Vagina (tissue), 2 donors: ENCODE data around the gene CERT1. TPM values are rescaled to one million over a fixed set of nuclear protein-coding genes. Genes with fewer than 3 reads are reported as not detected.
A peak's percentile ranks its signal among the peaks of the same experiment; 100 is the strongest.

Experiments
- DNase-seq, 2 donors: peaks; one replicate each; pipeline ENCODE4 v3.0.0-alpha.2; 2017; ENCODE audit errors: extremely low spot score in 2 of 2
- H3K27ac ChIP-seq: fragments of 200-600 bp; sonication (generic); one replicate; pipeline ENCODE4 v1.5.1; 2019
- H3K27me3 ChIP-seq: fragments of 200-600 bp; sonication (generic); one replicate; pipeline ENCODE4 v1.5.1; 2019
- H3K36me3 ChIP-seq, 2 donors: fragments of 200-600 bp; sonication (generic); one replicate each; pipeline ENCODE4 v1.5.1; 2017 to 2019
- H3K4me1 ChIP-seq: fragments of 200-600 bp; sonication (generic); one replicate; pipeline ENCODE4 v1.5.1; 2019
- H3K4me3 ChIP-seq, 2 donors: fragments of 200-600 bp; sonication (generic); 1 replicate in 1 of 2; 2 replicates in 1 of 2; pipeline ENCODE4 v1.5.1; 2016 to 2019
- H3K9me3 ChIP-seq: fragments of 200-600 bp; sonication (generic); one replicate; pipeline ENCODE4 v1.5.1; 2019
- POLR2A ChIP-seq, 2 donors: fragments of 450-650 bp; IDR thresholded peaks; one replicate each; pipeline ENCODE4 v1.6.1; 2017; ENCODE audit warnings: antibody characterized with exemption in 2 of 2, mild to moderate bottlenecking in 2 of 2, moderate library complexity in 2 of 2
- POLR2AphosphoS5 ChIP-seq, 2 donors: sonication (generic); formaldehyde crosslinking; IDR thresholded peaks; one replicate each; pipeline ENCODE4 v1.9.0; 2017; ENCODE audit warnings: antibody characterized with exemption in 2 of 2, mild to moderate bottlenecking in 2 of 2, low read depth in 1 of 2; ENCODE audit not compliant: insufficient read depth in 1 of 2
- intact Hi-C: fragments of 100-400 bp; cut with DNase I; formaldehyde crosslinking; loops from one replicate; pipeline ENCODE4 v1.15.1; 2023
- total RNA-seq: library from RNA; depleted of rRNA; stranded (reverse); fragments of >200 nt; gene quantifications from one replicate; pipeline ENCODE4 v1.2.3, GENCODE V29; 2016
- TF ChIP-seq, protein P1 (sequence below), 3 experiments: fragments of 450-650 bp in 2 of 3; fragments of 200-600 bp in 1 of 3; sonication (generic) in 1 of 3; IDR thresholded peaks; one replicate each; pipeline ENCODE4 v1.5.1; 2017 to 2019; ENCODE audit warnings: antibody characterized with exemption in 3 of 3, mild to moderate bottlenecking in 2 of 3, moderate library complexity in 2 of 3

CERT1 gene
- total RNA-seq, 1 donor from 2014 or later, result 44.2 TPM

- Histone ChIP-seq H3K9me3 (no peaks in the 10 kb centered on the region), H3K4me3 (peak overlapping the region; percentile 97 to 98), H3K27ac (no peak overlapping the region), H3K27me3 (no peaks in the 10 kb centered on the region), H3K4me1 (peaks cover 25% of the 10 kb centered on the region), H3K36me3 (peaks cover 0 to 6% of the 10 kb centered on the region in 2 donors)
- no peak for DNase-seq
- TF ChIP-seq POLR2A (IDR thresholded peaks at IDR 0.05), result no peak
- TF ChIP-seq, protein P1, sequence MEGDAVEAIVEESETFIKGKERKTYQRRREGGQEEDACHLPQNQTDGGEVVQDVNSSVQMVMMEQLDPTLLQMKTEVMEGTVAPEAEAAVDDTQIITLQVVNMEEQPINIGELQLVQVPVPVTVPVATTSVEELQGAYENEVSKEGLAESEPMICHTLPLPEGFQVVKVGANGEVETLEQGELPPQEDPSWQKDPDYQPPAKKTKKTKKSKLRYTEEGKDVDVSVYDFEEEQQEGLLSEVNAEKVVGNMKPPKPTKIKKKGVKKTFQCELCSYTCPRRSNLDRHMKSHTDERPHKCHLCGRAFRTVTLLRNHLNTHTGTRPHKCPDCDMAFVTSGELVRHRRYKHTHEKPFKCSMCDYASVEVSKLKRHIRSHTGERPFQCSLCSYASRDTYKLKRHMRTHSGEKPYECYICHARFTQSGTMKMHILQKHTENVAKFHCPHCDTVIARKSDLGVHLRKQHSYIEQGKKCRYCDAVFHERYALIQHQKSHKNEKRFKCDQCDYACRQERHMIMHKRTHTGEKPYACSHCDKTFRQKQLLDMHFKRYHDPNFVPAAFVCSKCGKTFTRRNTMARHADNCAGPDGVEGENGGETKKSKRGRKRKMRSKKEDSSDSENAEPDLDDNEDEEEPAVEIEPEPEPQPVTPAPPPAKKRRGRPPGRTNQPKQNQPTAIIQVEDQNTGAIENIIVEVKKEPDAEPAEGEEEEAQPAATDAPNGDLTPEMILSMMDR (IDR thresholded peaks at IDR 0.05), result no peak
- TF ChIP-seq POLR2AphosphoS5 (IDR thresholded peaks at IDR 0.05; ENCODE audit: insufficient read depth in 1 of 2, low read depth in 1 of 2), result no peak
- intact Hi-C loops, result no loop called here
Observed at GRCh38 chr5:75338408-75338807, 173.0 kb downstream of the CERT1 start.

- peak overlapping the region; percentile 97 for H3K27ac ChIP-seq
- H3K4me1 ChIP-seq, result peaks cover 25% of the 10 kb centered on the region
- peak overlapping the region; percentile 97 to 98 for H3K4me3 ChIP-seq
- intact Hi-C loops, result no loop called here
- DNase-seq, result peak in 1 of 2 donors; percentile 89
- no peaks in the 10 kb centered on the region for H3K27me3 ChIP-seq
- H3K36me3 ChIP-seq, result no peaks in the 10 kb centered on the region
- H3K9me3 ChIP-seq, result no peaks in the 10 kb centered on the region
- TF ChIP-seq POLR2AphosphoS5 (IDR thresholded peaks at IDR 0.05; ENCODE audit: insufficient read depth in 1 of 2, low read depth in 1 of 2) (no peak), POLR2A (IDR thresholded peaks at IDR 0.05) (no peak)
- TF ChIP-seq, protein P1 (IDR thresholded peaks at IDR 0.05), result no peak
Observed at GRCh38 chr5:75337366-75338021, 173.9 kb downstream of the CERT1 start.

- H3K9me3 ChIP-seq, result no peaks in the 10 kb centered on the region
- TF ChIP-seq POLR2AphosphoS5 (IDR thresholded peaks at IDR 0.05; ENCODE audit: insufficient read depth in 1 of 2, low read depth in 1 of 2) (peak; percentile 87 to 89), POLR2A (IDR thresholded peaks at IDR 0.05) (peak in 1 of 2 donors; percentile 32)
- TF ChIP-seq, protein P1 (IDR thresholded peaks at IDR 0.05), result no peak
- no peaks in the 10 kb centered on the region for H3K36me3 ChIP-seq
- intact Hi-C loops, result no loop called here
- peak within 1 kb of the TSS; percentile 97 to 98 for H3K4me3 ChIP-seq
- H3K4me1 ChIP-seq, result peaks cover 25% of the 10 kb centered on the region
- H3K27ac ChIP-seq, result peak within 1 kb of the TSS; percentile 97
- H3K27me3 ChIP-seq, result no peaks in the 10 kb centered on the region
- peak; percentile 99 to 100 for DNase-seq
Observed at GRCh38 chr5:75336615-75337336, 174.7 kb downstream of the CERT1 start, which contains the start of gene HMGCR. HMGCR (plus strand) TSS chr5:75337220; CDS start chr5:75342606, 5,386 bp downstream.

- no peak for DNase-seq
- no peaks in the 10 kb centered on the region for H3K36me3 ChIP-seq
- H3K27me3 ChIP-seq, result no peaks in the 10 kb centered on the region
- TF ChIP-seq, protein P1 (IDR thresholded peaks at IDR 0.05), result peak in 1 of 3 experiments; percentile 46
- TF ChIP-seq POLR2AphosphoS5 (IDR thresholded peaks at IDR 0.05; ENCODE audit: insufficient read depth in 1 of 2, low read depth in 1 of 2) (peak in 1 of 2 donors; percentile 18), POLR2A (IDR thresholded peaks at IDR 0.05) (no peak)
- peak overlapping the region; percentile 97 to 98 for H3K4me3 ChIP-seq
- intact Hi-C loops, result no loop called here
- H3K9me3 ChIP-seq, result no peaks in the 10 kb centered on the region
- H3K27ac ChIP-seq, result peak overlapping the region; percentile 97
- H3K4me1 ChIP-seq, result peaks cover 25% of the 10 kb centered on the region
Observed at GRCh38 chr5:75335952-75336614, 175.3 kb downstream of the CERT1 start.
